PC-3 (cell line): ENCODE data around the gene ISM1. TPM values are rescaled to one million over a fixed set of nuclear protein-coding genes. Genes with fewer than 3 reads are reported as not detected.

Experiments
- ATAC-seq: fragments of 200-7000 bp; cut with Tn5 transposase; 2 replicates; pipeline ENCODE4 v1.9.1; 2020; ENCODE audit warnings: mild to moderate bottlenecking, moderate library complexity
- BruUV-seq: library from RNA; stranded (reverse); fragments of 400-500 nt; replicated peaks from 2 replicates; lab custom pipeline; 2021; lab: Mats Ljungman, UMichigan
- CTCF ChIA-PET: fragments of 300-600 bp; sonication (Branson Sonifier 250); formaldehyde crosslinking; loops from one replicate; lab custom pipeline; 2022; ENCODE audit warnings: antibody characterized with exemption; lab: Charles Lee
- POLR2A ChIA-PET: fragments of 300-600 bp; sonication (Branson Sonifier 250); formaldehyde crosslinking; loops from one replicate; lab custom pipeline; 2022; ENCODE audit warnings: antibody characterized with exemption; ENCODE audit not compliant: unreplicated experiment; lab: Charles Lee
- DNase-seq: peaks from one replicate; pipeline ENCODE4 v3.0.0-alpha.2; 2015
- H2AFZ ChIP-seq: fragments of 300-600 bp; sonication (generic); 2 replicates; pipeline ENCODE4 v1.6.0; 2016; ENCODE audit warnings: antibody characterized with exemption, low read length
- H3F3A ChIP-seq: fragments of 300-600 bp; sonication (generic); one replicate; pipeline ENCODE4 v1.6.0; 2017; ENCODE audit warnings: antibody characterized with exemption, low read length, control low read depth, mild to moderate bottlenecking; ENCODE audit not compliant: unreplicated experiment
- H3K27ac ChIP-seq: fragments of 300-600 bp; sonication (generic); 2 replicates; pipeline ENCODE4 v1.5.1; 2016; ENCODE audit warnings: mild to moderate bottlenecking, low read length
- H3K27me3 ChIP-seq: fragments of 300-600 bp; sonication (generic); 2 replicates; pipeline ENCODE4 v1.6.1; 2016; ENCODE audit warnings: low read length, mixed read lengths
- H3K36me3 ChIP-seq: fragments of 300-600 bp; sonication (generic); 2 replicates; pipeline ENCODE4 v1.6.1; 2016; ENCODE audit warnings: low read depth, mixed run types, low read length, mixed read lengths
- H3K4me1 ChIP-seq: fragments of 300-600 bp; sonication (generic); 2 replicates; pipeline ENCODE4 v1.5.1; 2016; ENCODE audit warnings: low read length; ENCODE audit not compliant: insufficient read depth
- H3K4me2 ChIP-seq: fragments of 300-600 bp; sonication (generic); 2 replicates; pipeline ENCODE4 v1.6.0; 2016; ENCODE audit warnings: low read length
- H3K4me3 ChIP-seq: fragments of 300-600 bp; sonication (generic); 2 replicates; pipeline ENCODE4 v1.5.1; 2016; ENCODE audit warnings: mild to moderate bottlenecking, low read length, mixed read lengths
- H3K79me2 ChIP-seq: fragments of 300-600 bp; sonication (generic); 2 replicates; pipeline ENCODE4 v1.6.1; 2017; ENCODE audit warnings: low read length, mixed read lengths
- H3K9ac ChIP-seq: fragments of 300-600 bp; sonication (generic); 2 replicates; pipeline ENCODE4 v1.6.0; 2016; ENCODE audit warnings: mild to moderate bottlenecking, low read length
- H3K9me2 ChIP-seq: fragments of 300-600 bp; sonication (generic); replicated peaks from 2 replicates; pipeline ENCODE4 v1.6.1; 2016; ENCODE audit warnings: mixed run types, low read length, mixed read lengths
- H3K9me3 ChIP-seq: fragments of 300-600 bp; sonication (generic); 2 replicates; pipeline ENCODE4 v1.6.1; 2016; ENCODE audit warnings: low read length, mixed read lengths
- H4K20me1 ChIP-seq: fragments of 300-600 bp; sonication (generic); 2 replicates; pipeline ENCODE4 v1.6.1; 2016; ENCODE audit warnings: low read length, mixed read lengths
- CTCF ChIP-seq: fragments of 300-600 bp; sonication (generic); conservative IDR thresholded peaks from 2 replicates; pipeline ENCODE4 v1.5.1; 2017; ENCODE audit warnings: antibody characterized with exemption, low read depth, mild to moderate bottlenecking, low read length
- EZH2 ChIP-seq: fragments of 300-600 bp; sonication (generic); IDR thresholded peaks from one replicate; pipeline ENCODE4 v1.6.1; 2017; ENCODE audit warnings: antibody characterized with exemption, mild to moderate bottlenecking, low read length; ENCODE audit not compliant: unreplicated experiment
- EZH2phosphoT487 ChIP-seq: fragments of 300-600 bp; sonication (generic); IDR thresholded peaks from 2 replicates; pipeline ENCODE4 v1.6.1; 2018; ENCODE audit warnings: mild to moderate bottlenecking, antibody characterized with exemption, low read length, borderline replicate concordance
- intact Hi-C: fragments of 100-400 bp; cut with micrococcal nuclease; formaldehyde crosslinking; loops from 2 replicates; pipeline ENCODE4 v1.9.0; 2023
- total RNA-seq: library from RNA; depleted of rRNA; stranded (reverse); fragments of >200 nt; gene quantifications from 2 replicates; pipeline ENCODE4 v1.2.3, GENCODE V29; 2014

Gene ISM1
- total RNA-seq, 1 experiment from 2014 or later: not detected

GRCh38 chr20:13180986-13181889 lies 39.8 kb upstream of the ISM1 start:
- no peak overlapping the region for H3K4me2 ChIP-seq
- no peaks in the 10 kb centered on the region for H3K36me3 ChIP-seq
- H2AFZ ChIP-seq: no peak overlapping the region
- no peaks in the 10 kb centered on the region for H3F3A ChIP-seq
- H3K9me3 ChIP-seq: no peaks in the 10 kb centered on the region
- no peak overlapping the region for H3K9ac ChIP-seq
- ATAC-seq: no peak
- no peak overlapping the region for H3K27ac ChIP-seq
- TF ChIP-seq EZH2 (no peak), EZH2phosphoT487 (no peak), CTCF (no peak)
- H3K4me3 ChIP-seq: no peak overlapping the region
- intact Hi-C loops: no loop called here
- H4K20me1 ChIP-seq: no peaks in the 10 kb centered on the region
- H3K9me2 ChIP-seq: no peaks in the 10 kb centered on the region
- CTCF ChIA-PET: no interaction called here
- DNase-seq: no peak
- POLR2A ChIA-PET: no interaction called here
- no peaks in the 10 kb centered on the region for H3K4me1 ChIP-seq
- no peaks in the 10 kb centered on the region for H3K79me2 ChIP-seq
- no TSS peak for BruUV-seq
- H3K27me3 ChIP-seq: peaks cover 66% of the 10 kb centered on the region

- Histone ChIP-seq H3F3A (no peaks in the 10 kb centered on the region), H3K4me3 (no peak overlapping the region), H2AFZ (no peak overlapping the region), H3K9me2 (no peaks in the 10 kb centered on the region), H3K79me2 (no peaks in the 10 kb centered on the region), H3K4me2 (no peak overlapping the region), H3K9me3 (0 out of 2 replicates have a peak, but pooled peaks cover 4% of the 10 kb centered on the region), H3K4me1 (no peaks in the 10 kb centered on the region), H3K27me3 (peaks cover 70% of the 10 kb centered on the region), H4K20me1 (no peaks in the 10 kb centered on the region), H3K9ac (no peak overlapping the region), H3K27ac (no peak overlapping the region), H3K36me3 (no peaks in the 10 kb centered on the region)
- no peak for TF ChIP-seq CTCF
- no peak for TF ChIP-seq EZH2
- TF ChIP-seq EZH2phosphoT487: no peak
- ChIA-PET CTCF (no interaction called here), POLR2A (interaction anchor here (0.7 kb wide), 1 partner anchor 24 kb away, joined by 7 read pairs; no protein-coding TSS in a partner anchor)
- intact Hi-C loops: no loop called here
- no peak for DNase-seq
- ATAC-seq: no peak
- no TSS peak for BruUV-seq
Observed at GRCh38 chr20:13183005-13183404, 38.1 kb upstream of the ISM1 start.
